Amniotic epithelial cell (primary cell): ENCODE measurements around the gene ATP1A1.

Source experiments
- DNase-seq: peaks from one replicate; pipeline ENCODE4 v3.0.0-alpha.2; 2010; ENCODE audit warnings: low read depth

The ATP1A1 gene

DNA sequence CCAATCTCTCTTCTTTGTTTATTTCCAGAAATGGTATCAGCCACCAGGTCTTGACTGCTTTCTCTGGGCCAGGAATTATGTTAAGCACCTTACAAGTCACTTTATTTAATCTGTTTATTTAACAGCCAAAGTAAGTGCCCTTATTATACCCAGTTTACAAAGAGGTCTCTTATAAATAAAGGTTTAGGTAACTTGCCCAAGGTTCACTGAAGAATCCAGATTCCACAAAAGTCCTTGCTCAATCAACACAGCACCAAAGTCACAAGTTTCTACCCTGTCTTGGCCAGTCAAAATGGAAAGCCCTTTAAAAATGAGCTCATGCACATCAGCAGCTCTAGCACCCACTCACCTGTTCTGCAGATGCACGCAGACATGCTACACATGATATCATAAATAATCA, 28.0 kb upstream of the ATP1A1 start:
- no peak for DNase-seq

- no peak for DNase-seq
Measured at GRCh38 chr1:116345843-116346242, 27.2 kb upstream of the ATP1A1 start.

- no peak for DNase-seq
Measured at GRCh38 chr1:116346943-116347673, 25.9 kb upstream of the ATP1A1 start.

- no peak for DNase-seq
Measured at GRCh38 chr1:116347696-116348095, 25.3 kb upstream of the ATP1A1 start.

GRCh38 chr1:116350097-116350645, 22.9 kb upstream of the ATP1A1 start:
- DNase-seq: no peak

DNA sequence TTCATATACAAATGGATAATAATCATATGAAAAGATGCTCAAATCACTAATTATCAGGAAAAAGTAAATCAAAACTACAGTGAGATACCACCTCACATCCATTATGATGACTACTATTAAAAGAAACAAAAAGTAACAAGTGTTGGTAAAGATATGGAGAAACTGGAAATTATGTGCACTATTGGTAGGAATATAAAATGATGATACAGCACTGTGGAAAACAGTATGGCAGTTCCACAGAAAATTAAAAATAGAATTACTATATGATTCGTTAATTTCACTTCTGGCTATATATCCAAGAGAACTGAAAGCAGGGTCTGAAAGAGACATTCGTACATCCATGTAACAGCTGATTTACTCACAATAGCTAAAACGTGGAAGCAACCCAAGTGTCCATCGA, 21.1 kb upstream of the ATP1A1 start:
- no peak for DNase-seq

DNA sequence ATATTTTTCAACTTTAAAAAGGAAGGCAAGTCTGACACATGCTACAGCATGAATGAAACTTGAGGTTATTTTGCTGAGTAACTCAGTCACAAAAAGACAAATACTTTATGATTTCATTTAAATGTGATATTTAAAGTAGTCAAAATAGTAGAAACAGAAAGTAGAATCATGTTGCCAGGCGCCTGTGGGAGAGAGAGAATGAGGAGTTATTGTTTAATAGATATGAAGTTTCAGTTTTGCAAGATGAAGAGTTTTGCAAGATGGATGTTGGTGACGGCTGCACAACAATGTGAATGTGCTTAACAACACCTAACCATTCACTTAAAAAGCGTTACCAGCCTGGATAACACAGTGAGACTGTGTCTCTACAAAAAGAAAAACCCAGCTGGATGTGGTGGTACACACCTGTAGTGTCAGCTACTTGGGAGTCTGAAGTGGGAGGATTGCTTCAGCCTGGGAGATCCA, 20.7 kb upstream of the ATP1A1 start:
- no peak for DNase-seq

GRCh38 chr1:116353155-116353554, 19.9 kb upstream of the ATP1A1 start:
- DNase-seq: no peak

DNA sequence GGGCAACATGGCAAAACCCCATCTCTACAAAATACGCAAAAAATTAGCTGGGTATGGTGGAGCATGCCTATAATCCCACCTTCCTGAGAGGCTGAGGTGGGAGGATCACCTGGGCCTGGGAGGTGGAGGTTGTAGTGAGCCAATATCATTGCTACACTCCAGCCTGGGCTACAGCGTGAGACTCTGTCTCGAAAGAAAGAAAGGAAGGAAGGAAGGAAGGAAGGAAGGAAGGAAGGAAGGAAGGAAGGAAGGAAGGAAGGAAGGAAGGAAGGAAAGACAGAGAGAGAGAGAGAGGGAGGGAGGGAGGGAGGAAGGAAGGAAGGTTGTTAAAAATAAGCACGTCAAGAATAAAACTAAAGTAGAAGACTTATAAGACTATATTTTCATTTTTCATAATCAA, 17.0 kb upstream of the ATP1A1 start:
- DNase-seq: no peak

GRCh38 chr1:116356673-116357072, 16.4 kb upstream of the ATP1A1 start:
- DNase-seq: no peak

DNA sequence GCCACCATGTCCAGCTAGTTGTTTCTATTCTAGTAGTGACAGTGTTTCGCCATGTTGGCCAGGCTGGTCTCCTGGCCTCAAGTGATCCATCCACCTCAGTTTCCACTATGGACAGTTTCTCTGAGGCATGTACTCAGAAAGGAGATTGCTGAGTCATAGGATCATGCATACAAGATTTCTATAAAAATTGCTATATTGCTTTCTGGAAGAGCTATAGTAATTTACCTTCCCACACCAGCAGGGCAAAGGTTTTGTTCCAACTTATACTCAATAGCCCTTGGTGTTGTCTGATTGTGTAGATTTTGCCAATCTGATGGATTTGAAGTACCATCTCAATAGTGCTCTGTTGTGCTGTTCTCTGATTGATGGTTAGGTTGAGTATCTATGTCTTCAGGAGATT, 15.6 kb upstream of the ATP1A1 start:
- DNase-seq: no peak

DNA sequence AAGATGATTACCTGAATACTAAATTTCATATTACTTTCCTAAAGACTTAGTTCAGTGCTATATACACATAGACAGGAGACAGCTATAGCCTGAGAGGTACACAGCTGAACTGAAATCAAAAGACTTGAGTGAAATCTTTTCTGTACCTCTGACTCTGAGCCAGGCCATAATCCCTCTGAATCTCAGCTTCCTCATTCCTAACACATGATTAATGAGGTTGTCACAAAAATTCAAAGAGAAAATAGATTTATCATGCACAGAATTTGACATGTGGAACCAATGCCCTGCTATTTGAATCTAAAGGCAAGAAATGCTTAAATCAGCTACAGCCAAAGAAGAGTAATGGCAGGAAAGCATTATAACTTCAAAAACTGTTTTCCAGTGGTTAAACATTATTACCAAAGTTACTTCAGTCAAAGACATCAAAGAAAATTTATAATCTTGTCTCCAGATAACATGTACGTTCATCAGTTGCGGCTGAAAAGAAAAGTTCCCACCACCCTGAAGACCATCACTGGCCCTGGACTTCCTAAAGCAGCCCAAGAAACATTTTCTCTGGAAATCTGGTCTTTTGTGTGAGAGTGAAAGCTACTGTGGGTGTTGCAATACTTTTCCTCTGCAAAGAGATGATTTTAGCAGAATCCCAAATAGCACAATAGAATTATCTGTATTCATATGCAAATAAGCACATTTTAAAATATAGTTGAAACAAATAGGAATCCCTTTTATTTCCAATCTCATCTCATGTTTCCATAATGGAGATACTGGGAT, 13.8 kb upstream of the ATP1A1 start:
- peak; percentile 52 for DNase-seq

- DNase-seq: no peak
Measured at GRCh38 chr1:116359871-116360270, 13.2 kb upstream of the ATP1A1 start.

DNA sequence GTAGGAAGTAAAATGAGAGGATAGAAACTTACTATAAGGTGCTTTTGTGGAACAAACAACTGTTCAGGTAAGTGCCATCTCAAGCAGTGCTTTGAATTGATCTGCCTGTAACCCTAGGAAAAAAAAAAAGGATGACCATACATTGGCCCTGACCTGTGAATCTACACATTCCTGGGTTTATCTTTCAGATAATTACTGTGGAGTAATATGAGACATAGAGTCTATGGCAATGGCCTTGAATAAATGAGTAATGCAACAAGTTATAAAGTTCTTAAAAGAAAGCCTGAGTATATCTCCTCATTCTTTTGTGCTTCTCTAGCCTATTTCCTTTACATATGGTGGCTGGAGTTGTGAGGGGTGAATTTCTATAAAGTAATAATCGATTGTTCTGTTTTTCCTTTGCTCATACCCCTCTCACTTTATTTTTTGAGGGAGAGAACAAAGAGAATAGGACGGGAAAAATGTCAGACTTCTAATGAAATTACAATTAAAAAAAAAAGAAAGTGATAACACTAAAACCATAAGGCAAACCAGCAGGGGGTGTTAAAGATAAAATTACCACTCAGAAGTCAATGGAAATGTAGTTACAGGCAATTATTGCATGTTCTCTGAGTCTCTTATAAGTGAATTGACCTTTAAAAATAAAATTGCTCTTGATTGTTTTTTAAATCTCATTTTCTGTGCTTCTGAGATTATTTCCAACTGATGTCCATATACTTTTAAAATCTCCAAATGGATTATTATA, 12.4 kb upstream of the ATP1A1 start:
- no peak for DNase-seq

GRCh38 chr1:116361648-116362047, 11.4 kb upstream of the ATP1A1 start:
- DNase-seq: no peak

DNA sequence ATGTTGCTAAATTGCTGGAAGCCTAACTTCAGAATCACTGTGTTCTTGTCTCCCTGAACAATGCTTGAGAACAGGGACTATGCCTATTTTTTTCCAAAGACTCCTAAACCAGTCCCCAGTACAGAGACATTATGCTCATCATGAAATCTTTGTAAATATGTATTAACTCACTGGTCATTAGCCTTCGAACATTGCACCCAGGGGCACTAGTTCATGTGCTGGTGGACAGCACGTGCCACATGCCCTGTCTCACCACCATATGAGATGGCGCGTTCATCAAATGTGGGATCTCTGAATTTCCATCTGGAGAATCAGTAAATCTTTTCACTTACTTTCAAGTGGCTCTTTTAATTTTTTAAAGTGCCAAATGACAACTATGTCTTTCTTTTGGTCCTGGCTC, 11.0 kb upstream of the ATP1A1 start:
- DNase-seq: no peak

DNA sequence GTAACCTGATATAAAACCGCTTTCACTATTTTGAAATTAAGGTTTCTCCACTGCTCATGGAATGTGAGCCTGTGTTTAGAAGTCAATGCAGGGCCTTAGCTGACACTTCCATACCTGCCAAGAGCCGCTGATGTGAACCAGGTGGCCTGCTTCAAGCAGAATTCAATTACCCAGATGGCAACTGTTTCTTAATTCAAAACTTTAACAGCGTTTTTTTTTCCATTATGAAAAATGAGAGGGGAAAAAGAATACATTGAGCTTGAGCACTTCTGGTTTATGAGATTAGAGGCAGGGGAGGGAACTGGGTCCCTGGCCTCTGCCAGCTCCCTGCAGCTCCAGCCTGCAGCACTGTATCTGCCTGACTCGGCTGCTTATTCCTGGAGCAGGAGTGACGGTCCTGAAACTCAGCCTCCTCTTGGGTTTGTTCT, 7.7 kb upstream of the ATP1A1 start:
- DNase-seq: no peak

DNA sequence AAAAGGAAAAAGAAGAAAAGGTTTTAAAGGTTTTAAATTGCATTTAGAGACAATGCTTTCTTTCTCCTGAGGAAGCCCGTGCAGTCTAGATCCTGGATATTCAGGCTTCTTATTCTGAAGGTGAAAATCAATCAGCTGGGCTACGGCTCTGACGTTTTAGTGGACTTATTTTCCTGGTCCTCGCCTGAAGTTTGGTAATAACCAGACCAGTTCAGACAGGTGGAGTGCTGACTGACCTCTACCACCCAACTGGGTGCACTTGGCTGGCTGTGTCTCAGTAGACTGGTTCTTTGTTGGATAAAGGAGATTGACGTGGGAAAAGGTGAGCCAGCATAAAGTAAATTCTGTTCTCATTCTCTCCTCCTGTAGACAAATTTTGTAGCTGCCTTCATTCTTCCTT, 7.2 kb upstream of the ATP1A1 start:
- DNase-seq: no peak

- DNase-seq: no peak
Measured at GRCh38 chr1:116367256-116367945, 5.6 kb upstream of the ATP1A1 start.

- DNase-seq: no peak
Measured at GRCh38 chr1:116368241-116368640, 4.8 kb upstream of the ATP1A1 start.

DNA sequence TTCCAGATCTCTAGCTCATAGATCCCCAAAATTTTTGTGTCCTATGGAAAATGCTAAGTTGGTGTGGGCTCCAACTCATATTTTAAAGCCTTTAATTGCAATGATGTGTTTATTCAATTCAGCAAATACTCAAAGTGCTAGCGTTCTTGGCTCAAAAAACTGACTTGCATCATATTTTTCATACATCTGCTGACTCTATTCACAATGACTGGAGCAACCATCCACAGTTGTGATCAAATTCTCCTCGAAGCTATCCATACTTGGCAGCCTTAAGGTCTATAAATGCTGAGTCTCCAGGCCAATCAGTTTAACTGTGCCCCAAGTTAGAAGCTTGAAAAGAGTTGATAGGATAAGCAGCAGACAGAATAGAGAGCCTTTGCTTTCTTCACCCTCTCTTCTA, 2.9 kb upstream of the ATP1A1 start:
- no peak for DNase-seq

- no peak for DNase-seq
Measured at GRCh38 chr1:116371752-116372151, 1.3 kb upstream of the ATP1A1 start.
